Measurements from ENCODE around the gene NPEPPS.
"Not testable (repeated sequence)": the region's sequence is repeated elsewhere in the genome, so short reads cannot be mapped to it uniquely, and the experiment has no call there.

The NPEPPS gene

DNA sequence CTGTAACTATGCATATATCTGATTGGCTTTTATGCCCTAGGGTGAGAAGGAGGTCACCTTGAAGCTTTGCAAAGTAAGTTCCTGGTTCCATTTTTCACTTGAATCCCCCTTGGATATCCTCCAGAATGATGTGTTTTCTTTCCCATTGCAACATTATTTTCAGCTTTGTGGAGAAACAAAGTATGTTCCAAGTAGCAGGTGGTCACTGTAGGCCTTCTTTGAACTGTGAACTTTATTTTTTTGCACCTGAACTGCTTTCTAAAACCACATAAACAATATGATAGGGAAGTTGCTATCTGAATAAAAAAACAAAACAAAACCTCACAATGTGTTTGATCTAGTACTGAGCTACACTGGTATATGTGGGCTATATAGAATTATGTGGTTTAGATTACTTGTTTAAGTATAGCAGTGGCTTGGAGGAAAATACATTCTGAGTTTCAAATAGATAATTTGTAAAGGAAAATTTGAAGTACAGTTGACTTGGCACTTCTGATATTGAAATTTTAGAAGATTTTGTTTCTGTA is 29.7 kb downstream of the NPEPPS start:
- in situ Hi-C loops (cut with HindIII; ENCODE audit: low sequenced_read_pairs): not testable (repeated sequence)

DNA sequence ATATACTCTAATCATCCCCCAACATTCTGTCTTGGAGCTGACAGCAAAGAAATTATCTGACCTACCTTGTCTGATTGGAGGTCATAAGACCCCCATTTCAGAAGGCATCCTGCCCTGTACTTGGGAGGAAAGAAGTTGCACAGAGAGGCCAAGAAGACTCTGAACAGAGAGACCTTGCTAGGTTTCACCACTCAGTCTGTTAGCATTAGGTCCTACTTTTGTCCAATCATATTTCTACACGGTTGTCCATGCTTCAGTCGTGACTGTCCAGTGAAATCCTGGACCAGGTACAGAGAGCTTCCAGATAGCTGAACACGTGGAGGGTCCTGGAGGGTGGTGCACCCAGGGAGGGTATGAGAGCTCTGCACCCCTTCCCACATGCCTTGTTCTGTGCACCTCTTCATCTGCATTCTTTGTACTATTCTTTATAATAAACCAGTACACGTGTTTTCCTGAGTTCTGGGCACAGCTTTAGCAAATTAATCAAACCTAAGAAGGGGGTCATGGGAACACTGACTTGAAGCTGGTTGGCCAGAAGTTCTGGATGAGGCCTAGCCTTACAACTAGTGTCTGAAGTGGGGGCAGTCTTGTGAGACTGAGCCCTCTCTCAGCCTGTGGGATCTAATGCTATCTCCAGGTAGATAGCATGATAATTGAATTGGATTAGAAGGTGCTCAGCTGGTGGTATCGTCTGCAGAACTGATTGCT is 30.9 kb downstream of the NPEPPS start:
- in situ Hi-C loops (cut with HindIII; ENCODE audit: low sequenced_read_pairs): not testable (repeated sequence)

DNA sequence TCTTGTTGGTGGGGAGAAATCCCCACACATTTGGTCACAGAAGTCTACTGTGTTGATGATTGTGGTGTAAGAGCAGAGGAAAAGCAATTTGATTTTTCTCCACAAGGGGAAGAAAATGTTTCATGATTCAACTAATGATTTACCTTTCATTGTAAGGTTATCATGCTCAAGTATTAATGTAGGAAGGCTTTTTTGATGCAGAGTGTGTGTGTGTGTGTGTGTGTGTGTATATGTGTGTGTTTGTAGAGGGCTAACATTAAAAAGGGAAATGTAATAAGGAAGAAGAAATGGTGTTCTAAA is 31.4 kb downstream of the NPEPPS start:
- in situ Hi-C loops (cut with HindIII; ENCODE audit: low sequenced_read_pairs): not testable (repeated sequence)

DNA sequence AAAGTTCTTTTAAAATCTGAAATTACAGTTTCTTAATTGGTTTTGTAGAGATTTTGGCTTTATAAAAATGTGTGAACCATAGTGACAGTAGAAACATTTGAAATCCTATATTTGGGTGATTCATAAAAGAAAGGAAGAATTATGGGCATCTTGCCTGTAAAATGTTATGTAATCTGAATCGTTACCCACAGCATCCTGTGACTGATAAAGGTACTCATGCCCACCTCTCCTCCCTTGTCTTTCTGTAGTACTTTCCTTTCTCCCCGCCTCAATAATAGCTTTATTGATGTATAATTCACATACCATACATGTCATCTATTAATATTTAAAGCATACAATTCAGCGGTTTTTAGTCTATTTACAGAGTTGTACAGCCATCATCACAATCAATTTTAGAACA is 36.4 kb downstream of the NPEPPS start:
- in situ Hi-C loops (cut with HindIII; ENCODE audit: low sequenced_read_pairs): not testable (repeated sequence)

DNA sequence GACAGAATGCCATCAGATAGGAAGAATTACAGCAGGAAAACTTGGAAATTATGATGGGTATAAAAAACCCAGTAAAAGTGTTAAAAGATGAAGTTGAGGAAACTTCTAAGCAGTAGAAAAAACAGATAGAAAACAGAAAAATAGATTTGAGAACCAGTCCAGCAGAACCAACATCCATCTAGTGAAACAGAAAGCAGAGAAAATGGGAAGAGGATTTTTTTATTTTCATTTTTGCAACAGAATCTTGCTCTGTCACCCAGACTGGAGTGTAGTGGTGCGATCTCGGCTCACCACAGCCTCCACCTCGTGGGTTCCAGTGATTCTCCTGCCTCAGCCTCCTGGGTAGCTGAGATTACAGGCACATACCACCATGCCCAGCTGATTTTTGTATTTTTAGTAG is 41.7 kb downstream of the NPEPPS start:
- in situ Hi-C loops (cut with HindIII; ENCODE audit: low sequenced_read_pairs): not testable (repeated sequence)

DNA sequence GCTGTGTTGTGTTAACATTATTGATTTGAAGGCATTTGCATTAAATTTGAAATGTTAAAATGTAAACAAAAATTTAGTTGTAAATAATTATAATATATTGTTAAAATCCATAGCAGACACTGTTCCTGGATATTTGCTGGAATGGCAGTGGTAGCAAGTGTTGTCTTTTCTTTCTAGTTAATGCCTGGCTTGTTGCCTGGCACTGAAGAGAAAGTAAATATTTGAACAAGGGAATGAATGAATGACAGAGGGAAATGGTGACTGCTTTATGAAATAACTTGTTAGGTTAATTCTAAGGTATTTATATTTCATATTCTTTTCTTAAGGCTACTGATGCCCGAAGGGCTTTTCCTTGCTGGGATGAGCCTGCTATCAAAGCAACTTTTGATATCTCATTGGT is 51.5 kb downstream of the NPEPPS start:
- in situ Hi-C loops (cut with HindIII; ENCODE audit: low sequenced_read_pairs): not testable (repeated sequence)

DNA sequence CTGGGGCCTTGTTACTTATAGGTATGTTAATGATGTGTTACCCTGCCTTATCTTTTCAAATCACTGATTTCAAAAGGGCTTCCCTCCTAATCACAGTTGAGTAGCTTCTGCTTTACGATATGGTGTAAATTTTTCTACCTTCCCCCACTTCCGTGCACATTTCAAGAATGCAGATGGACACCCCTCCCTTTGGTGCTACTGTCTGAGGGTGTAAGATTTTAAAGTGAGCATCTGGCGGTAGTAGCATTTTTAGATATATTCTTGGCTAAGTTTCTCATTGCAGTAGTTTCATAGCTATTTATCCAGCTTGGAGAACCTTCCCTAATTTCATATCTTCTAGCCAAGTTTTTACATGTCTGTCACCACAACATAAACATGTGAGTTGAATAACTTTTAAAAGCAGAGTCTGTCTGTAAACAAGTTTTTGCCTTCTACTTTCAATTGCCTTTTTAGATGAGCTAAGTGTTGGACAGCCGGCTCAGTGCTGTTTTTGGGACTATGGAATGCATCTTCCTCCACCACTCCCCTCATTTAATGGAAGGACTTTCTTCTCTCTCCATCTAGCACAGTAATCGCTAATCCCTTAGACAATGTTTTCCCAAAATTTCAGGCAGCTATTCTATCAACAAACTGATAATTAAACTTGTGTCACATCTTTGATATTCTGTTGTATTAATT is 55.6 kb downstream of the NPEPPS start:
- in situ Hi-C loops (cut with HindIII; ENCODE audit: low sequenced_read_pairs): not testable (repeated sequence)

DNA sequence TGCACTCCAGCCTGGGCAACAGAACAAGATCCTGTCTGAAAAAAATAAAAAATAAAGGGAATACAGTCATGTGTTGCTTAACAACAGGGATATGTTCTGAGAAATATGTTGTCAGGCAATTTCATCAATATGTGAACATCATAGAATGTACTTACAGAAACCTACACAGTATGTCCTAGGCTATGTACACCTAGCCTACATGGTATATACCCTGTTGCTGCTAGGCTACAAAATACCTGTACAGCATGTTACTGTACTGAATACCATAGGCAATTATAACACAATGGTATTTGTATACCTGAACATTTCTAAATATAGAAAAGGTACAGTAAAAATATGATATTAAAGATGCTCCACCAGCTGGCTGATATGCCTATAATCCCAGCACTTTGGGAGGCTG is 62.6 kb downstream of the NPEPPS start:
- in situ Hi-C loops (cut with HindIII; ENCODE audit: low sequenced_read_pairs): not testable (repeated sequence)

DNA sequence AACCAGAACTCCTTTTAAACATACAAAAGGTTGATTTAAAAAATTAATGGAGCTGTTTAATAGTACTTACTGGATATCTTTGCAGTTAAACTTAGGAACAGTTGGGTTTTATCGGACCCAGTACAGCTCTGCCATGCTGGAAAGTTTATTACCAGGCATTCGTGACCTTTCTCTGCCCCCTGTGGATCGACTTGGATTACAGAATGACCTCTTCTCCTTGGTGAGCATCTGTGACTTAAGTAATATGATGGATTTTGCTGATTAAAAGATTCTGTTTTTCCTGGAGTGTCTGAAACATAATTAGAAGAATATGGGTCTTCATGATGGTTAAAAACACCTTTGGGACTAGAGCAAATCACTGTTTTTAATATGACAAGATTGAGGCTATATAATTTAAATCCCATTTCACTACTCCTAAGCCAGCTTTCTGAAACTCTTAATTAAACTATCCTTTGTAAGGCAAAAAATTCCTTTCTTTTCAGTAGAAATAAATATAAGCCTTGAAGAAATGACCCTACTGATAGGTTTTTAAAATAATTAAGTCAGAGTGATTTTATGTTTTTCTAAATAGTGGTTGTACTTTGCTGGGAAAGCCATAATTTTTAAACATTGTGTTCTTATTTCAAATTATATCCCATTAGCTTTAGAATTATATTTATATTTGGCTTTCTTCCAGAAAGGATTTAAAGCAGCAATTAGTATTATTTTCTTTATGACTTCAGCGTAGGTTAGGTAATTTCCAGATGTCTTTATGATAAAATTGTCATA is 73.1 kb downstream of the NPEPPS start:
- in situ Hi-C loops (cut with HindIII; ENCODE audit: low sequenced_read_pairs): no loop called here

DNA sequence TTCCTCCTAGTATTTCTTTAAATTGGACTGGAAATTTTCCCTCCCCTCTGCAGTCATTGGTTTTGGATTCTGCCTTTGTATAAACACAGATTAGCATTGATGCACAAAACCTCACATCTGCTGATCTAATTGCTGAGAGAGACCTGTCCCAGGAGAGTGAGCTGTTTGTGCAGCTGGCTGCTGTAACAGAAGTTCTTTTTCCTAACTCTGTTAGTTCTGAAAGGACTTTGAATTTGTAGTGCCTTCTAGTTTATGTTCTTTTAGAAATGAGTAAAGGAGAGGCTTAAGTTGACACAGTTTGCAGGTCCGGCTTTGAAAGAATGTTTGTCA is 73.7 kb downstream of the NPEPPS start:
- in situ Hi-C loops (cut with HindIII; ENCODE audit: low sequenced_read_pairs): no loop called here

DNA sequence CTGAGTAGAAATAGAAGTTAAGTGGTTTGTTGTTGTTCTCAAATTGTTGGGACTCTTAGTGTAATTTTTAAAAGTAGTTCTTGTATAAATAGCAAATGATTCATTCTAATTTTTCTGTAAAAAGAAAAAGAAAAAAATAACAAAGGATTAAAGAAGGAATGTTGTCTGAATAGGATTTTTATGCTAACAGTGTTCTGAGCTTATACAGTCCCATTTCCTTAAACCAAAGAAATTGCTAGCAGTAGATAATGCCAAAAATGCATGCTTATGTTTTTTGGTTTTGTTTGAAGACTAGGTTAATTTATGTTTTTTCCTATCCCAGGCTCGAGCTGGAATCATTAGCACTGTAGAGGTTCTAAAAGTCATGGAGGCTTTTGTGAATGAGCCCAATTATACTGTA is 74.1 kb downstream of the NPEPPS start:
- in situ Hi-C loops (cut with HindIII; ENCODE audit: low sequenced_read_pairs): no loop called here

DNA sequence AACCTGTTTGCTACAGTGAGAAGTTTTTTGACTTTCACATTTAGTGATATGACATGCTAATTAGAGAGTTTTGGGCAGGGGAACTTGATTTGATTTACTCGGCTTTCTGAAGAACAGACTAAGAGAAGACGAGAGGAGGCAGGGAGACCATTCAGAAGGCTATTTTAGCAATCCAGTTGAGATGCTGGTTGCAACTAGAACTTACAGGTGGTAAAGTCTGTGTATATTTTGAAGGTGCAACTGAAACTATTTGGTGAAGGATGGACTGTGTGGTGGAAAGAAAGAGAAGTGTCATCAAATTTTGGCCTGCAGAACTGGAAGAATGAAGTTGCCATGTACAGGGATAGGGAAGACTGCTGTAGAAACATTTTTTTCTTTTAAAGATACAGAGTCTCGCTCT is 76.6 kb downstream of the NPEPPS start:
- in situ Hi-C loops (cut with HindIII; ENCODE audit: low sequenced_read_pairs): no loop called here

DNA sequence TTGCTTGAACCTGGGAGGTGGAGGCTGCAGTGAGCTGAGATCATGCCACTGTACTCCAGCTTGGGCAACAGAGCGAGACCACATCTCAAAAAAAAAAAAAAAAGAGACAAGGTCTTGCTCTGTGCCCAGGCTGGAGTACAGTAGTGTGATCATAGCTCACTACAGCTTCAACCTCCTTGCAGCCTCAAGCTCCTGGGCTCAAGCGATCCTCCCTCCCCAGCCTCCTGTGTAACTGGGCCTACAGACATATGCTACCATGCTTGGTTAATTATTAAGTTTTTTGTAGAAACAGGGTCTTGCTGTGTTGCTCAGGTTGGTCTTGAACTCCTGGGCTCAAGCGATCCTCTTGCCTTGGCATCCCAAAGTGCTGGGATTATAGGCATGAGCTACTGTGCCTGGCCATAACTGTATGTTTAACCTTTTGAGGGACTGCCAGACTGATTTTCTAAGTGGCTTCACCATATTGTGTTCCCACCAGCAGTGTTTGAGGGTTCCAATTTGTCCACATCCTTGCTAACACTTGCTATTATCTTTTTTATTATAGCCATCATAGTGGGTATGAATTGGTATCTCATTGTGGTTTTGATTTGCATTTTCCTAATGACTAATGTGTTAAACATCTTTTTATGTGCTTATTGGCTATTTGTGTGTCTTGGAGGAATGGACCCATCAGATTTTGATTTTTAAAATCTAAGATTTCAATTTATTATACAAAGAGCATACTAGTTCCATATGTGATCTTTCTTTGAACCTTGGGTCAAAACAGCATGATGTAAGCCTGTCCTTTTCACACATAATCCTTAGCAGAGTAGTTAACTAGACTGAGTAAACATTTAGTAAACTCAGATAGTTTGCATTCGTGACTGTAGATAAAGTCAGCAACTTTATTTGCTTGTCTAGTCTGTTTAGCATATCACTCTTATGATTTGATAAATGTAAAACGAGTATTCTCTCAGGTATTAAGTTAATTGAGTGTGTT is 80.8 kb downstream of the NPEPPS start:
- in situ Hi-C loops (cut with HindIII; ENCODE audit: low sequenced_read_pairs): no loop called here

DNA sequence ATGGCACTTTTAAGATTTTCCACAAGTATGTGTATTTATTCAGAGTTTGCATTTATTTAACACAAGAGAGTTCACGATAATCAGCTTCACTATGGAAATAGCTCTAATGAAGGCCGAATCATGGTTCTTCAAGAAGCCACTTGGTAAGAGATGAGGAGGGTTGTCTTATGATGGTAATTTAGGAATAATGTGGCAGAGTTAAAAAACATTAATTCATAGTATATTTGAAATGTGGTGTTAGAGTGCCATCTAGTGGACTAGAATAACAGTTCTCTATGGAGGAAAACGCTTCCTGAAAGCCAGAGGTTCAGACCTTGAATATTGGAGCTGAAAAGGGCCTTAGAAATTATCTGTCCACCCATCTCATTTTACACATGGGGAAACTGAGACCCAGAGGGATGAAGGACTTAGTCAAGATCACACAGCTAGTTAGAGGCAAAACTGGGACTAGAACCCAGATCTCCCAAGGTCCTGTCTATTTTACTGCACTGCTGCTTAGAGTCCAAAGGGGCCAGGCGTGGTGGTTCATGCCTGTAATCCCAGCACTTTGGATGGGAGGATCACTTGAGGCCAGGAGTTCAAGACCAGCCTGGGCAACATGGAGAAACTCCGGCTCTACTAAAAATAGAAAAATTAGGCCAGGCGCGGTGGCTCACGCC is 85.0 kb downstream of the NPEPPS start:
- in situ Hi-C loops (cut with HindIII; ENCODE audit: low sequenced_read_pairs): no loop called here

DNA sequence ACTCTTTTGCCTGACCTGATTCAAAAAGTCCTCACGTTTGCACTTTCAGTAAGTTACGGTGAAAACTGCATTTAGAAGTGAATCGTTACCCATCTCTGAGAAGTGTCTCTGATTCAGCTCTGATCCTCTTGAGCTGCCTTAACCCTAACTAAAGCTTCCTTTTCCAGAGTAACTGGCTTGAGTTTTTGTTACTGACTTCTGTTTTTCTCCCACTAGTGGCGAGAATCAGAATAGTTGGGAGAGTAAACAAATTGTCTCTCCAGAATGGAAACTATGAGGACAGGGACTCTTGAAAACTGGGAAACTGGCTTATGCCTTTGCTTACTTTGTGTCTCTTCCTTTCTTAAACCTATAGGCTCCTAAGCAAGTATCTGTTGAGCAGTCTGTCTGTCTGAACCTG is 87.5 kb downstream of the NPEPPS start:
- in situ Hi-C loops (cut with HindIII; ENCODE audit: low sequenced_read_pairs): no loop called here

DNA sequence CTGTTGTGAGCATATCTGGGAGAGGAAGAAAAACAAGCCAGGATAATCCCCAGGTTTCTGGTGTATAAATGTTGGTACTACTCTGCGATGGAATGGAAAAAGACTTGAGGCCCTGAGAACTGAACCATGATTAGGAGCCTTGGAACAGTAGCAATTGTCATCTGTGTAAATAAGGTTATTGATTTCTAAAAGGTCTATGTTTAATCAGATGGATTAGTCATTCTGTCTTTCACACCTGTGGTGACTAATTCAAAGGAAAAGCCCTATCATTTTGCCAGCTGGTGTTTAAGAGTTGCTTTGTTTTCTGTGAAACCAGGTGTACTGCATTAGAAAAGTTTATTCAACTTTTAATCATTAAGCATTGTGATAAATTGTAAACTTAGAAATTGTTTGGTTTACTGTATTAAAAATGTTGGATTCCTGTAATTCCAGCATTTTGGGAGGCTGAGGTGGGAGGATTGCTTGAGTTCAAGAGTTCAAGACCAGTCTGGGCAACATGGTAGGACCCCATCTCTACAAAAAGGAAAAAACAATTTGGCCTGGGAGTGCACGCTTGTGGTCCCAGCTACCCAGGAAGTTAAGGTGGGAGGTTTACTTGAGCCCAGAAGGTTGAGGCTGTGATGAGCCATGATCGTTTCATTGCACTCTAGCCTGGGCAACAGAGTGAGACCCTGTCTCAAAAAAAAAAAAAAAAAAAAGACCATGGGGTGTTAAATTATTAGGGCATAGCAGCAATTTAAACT is 89.8 kb downstream of the NPEPPS start:
- in situ Hi-C loops (cut with HindIII; ENCODE audit: low sequenced_read_pairs): no loop called here

DNA sequence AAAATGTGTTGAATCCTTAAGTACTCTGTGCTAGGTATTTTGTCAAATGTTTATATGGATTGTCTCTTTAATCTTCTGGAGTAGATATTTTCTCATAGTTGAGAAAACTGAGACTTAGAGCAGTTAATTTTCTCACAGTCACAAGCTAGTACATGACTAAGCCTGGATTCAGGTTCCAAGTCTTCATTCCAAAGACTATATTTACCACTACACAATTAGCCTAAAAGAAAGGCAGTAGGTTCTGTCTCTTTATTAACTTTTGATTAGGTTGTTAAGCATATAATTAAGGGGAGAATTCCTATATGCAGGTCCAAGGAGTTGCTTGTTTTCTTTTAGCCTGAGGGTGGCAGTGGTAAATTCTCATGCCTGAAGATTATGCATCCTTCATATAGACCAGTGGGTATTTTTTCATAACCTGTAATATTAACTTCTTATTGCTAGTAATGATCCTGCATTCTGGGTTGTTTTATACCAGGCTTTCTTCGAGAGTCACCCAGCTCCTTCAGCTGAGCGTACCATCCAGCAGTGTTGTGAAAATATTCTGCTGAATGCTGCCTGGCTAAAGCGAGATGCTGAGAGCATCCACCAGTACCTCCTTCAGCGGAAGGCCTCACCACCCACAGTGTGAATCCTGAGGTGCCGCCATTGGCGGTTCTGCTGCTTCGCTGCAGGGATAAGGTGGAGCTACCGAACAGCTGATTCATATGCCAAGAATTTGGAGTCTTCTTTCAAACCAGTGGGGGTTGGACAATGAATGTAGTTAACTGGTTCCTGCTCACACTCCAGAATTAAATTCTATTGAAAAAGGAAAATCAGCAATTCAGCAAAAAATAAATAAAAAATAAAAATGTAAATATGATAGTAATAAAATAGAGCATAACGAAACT is 90.6 kb downstream of the NPEPPS start:
- in situ Hi-C loops (cut with HindIII; ENCODE audit: low sequenced_read_pairs): no loop called here

DNA sequence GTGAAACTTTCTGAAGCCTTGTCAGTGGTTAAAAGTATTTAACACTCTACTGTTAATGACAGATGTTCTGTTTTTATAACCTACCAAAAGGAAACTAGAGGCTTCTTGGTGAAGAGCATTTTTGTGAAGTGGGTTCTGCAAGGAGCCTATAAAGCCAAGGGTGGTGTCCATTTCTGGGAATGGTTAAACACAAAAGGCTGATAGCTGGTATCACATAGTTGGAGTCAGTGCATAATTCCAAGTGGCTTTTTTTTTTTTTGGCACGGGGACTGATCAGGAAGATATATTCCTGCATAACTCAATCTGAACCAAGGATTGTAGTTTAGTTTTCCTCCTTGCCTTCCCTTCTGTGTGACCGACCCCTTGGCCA is 91.3 kb downstream of the NPEPPS start:
- in situ Hi-C loops (cut with HindIII; ENCODE audit: low sequenced_read_pairs): no loop called here

DNA sequence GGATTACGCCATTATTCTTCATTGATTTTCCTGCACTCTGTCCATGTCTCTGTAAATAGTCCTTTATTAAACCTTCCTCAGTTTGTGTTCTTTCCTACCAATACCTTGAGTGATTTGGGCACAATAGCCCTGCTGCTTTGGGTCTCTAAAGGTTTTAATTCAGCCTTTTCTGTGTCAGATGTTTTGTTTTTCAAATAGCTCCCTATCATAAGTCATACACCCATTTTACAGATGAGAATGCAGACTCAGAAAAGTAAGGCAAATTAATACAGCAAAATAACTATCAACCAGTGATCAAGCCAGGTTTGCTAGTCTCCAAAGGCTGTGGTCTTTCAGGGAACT is 93.8 kb downstream of the NPEPPS start:
- in situ Hi-C loops (cut with HindIII; ENCODE audit: low sequenced_read_pairs): no loop called here

All from DLD1 (cell line).